HepG2 (cell line): ENCODE data around the gene MIDN. TPM values are rescaled to one million over a fixed set of nuclear protein-coding genes. Genes with fewer than 3 reads are reported as not detected.

Experiments
- ISX ChIP-seq: sonication (generic); formaldehyde crosslinking; conservative IDR thresholded peaks from 2 replicates; pipeline ENCODE4 v1.5.0; 2020; ENCODE audit warnings: missing genetic modification reagents
- RFX3 ChIP-seq: IDR thresholded peaks from 2 replicates; pipeline ENCODE4 v1.6.1; 2016; ENCODE audit warnings: missing biosample characterization, missing genetic modification reagents
- polyA plus RNA-seq, 8 experiments: library from polyadenylated mRNA; depleted of rRNA in 3 of 8; stranded (reverse) in 7 of 8; unstranded in 1 of 8; fragments of >200 nt; fragmentation: Illumina TruSeq in 4 of 8; extraction: Trizol in 4 of 8; gene quantifications; 2 replicates each; pipeline versions ENCODE4 v1.2.1 to v1.2.3, GENCODE V29; 2011 to 2016; ENCODE audit warnings: low read depth in 4 of 8, missing spikeins in 1 of 8, mixed read lengths in 1 of 8; ENCODE audit not compliant: insufficient read depth in 1 of 8
- total RNA-seq, 5 experiments: library from RNA; depleted of rRNA; stranded (reverse); fragments of >200 nt; fragmentation: Illumina TruSeq; extraction: Trizol; gene quantifications; 2 replicates each; pipeline ENCODE4 v1.2.3, GENCODE V29; 2016; ENCODE audit warnings: low read depth in 1 of 5
- TF ChIP-seq, protein P1 (sequence below): sonication (generic); formaldehyde crosslinking; IDR thresholded peaks from 2 replicates; pipeline ENCODE4 v1.4.0; 2020; ENCODE audit warnings: missing genetic modification reagents
- TF ChIP-seq, protein P2 (sequence below): sonication (generic); formaldehyde crosslinking; IDR thresholded peaks from 2 replicates; pipeline ENCODE4 v1.5.1; 2020; ENCODE audit warnings: mild to moderate bottlenecking, missing genetic modification reagents, moderate library complexity
- TF ChIP-seq, protein P3 (sequence below): IDR thresholded peaks from 2 replicates; pipeline ENCODE4 v1.6.1; 2016; ENCODE audit warnings: mild to moderate bottlenecking
- TF ChIP-seq, protein P4 (sequence below): IDR thresholded peaks from 2 replicates; pipeline ENCODE4 v1.6.1; 2012; ENCODE audit warnings: inconsistent platforms

The MIDN gene
- total and polyA plus RNA-seq, 2 of the 13 experiments (the other 11 are each of a cell fraction or from before 2014, with no cell fraction given): 8.4 to 18.0 TPM

DNA sequence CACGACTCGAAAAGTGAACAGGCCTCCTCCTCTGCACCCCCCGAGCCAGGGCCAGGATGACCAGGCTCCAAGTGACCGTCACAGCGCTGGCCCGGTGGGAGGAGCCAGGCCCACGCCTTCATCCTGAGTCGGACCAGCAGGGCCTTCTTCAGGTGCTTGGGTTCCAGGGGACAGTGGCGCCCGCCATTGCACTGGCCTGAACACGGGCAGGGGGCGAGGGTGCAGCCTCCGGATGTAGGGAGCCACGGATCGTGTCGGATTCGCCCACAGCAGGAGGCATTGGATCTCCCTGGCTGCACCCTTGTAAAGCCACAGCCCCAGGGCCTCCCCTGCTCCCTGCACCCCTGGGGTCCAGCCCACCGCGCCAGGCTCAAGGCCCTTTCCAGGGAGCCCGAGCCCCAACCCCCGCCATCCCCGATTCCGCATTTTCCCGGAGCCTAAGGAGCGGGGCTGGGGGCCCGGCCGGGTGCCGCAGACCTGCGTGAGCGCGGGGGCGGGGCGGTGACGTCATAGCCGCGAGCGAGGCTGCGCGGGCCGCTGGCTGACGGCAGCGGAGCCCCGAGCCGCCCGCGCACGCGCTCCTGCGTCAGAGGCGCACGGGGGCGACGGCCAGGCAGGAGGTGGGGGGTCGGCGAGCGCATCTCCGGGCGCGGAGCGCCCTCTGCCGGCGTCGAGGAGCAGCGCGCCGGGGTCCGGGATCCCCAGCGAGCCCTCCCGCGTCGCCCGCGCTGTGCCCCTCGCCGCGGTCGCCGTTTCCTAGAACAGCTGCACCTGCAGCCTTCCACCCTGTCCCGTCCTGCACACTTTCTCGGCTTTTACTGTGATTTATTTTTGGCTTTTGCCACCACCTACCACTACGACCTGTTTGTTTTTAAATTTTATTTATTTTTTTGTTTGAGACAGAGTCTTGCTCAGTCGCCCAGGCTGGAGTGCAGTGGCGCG lies 8.3 kb upstream of the MIDN start (continued):
- TF ChIP-seq, protein P1, sequence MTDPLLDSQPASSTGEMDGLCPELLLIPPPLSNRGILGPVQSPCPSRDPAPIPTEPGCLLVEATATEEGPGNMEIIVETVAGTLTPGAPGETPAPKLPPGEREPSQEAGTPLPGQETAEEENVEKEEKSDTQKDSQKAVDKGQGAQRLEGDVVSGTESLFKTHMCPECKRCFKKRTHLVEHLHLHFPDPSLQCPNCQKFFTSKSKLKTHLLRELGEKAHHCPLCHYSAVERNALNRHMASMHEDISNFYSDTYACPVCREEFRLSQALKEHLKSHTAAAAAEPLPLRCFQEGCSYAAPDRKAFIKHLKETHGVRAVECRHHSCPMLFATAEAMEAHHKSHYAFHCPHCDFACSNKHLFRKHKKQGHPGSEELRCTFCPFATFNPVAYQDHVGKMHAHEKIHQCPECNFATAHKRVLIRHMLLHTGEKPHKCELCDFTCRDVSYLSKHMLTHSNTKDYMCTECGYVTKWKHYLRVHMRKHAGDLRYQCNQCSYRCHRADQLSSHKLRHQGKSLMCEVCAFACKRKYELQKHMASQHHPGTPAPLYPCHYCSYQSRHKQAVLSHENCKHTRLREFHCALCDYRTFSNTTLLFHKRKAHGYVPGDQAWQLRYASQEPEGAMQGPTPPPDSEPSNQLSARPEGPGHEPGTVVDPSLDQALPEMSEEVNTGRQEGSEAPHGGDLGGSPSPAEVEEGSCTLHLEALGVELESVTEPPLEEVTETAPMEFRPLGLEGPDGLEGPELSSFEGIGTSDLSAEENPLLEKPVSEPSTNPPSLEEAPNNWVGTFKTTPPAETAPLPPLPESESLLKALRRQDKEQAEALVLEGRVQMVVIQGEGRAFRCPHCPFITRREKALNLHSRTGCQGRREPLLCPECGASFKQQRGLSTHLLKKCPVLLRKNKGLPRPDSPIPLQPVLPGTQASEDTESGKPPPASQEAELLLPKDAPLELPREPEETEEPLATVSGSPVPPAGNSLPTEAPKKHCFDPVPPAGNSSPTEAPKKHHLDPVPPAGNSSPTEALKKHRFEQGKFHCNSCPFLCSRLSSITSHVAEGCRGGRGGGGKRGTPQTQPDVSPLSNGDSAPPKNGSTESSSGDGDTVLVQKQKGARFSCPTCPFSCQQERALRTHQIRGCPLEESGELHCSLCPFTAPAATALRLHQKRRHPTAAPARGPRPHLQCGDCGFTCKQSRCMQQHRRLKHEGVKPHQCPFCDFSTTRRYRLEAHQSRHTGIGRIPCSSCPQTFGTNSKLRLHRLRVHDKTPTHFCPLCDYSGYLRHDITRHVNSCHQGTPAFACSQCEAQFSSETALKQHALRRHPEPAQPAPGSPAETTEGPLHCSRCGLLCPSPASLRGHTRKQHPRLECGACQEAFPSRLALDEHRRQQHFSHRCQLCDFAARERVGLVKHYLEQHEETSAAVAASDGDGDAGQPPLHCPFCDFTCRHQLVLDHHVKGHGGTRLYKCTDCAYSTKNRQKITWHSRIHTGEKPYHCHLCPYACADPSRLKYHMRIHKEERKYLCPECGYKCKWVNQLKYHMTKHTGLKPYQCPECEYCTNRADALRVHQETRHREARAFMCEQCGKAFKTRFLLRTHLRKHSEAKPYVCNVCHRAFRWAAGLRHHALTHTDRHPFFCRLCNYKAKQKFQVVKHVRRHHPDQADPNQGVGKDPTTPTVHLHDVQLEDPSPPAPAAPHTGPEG (CRISPR knock-in tag): no peak
- no peak for TF ChIP-seq RFX3 (CRISPR knock-in tag)
- TF ChIP-seq, protein P2, sequence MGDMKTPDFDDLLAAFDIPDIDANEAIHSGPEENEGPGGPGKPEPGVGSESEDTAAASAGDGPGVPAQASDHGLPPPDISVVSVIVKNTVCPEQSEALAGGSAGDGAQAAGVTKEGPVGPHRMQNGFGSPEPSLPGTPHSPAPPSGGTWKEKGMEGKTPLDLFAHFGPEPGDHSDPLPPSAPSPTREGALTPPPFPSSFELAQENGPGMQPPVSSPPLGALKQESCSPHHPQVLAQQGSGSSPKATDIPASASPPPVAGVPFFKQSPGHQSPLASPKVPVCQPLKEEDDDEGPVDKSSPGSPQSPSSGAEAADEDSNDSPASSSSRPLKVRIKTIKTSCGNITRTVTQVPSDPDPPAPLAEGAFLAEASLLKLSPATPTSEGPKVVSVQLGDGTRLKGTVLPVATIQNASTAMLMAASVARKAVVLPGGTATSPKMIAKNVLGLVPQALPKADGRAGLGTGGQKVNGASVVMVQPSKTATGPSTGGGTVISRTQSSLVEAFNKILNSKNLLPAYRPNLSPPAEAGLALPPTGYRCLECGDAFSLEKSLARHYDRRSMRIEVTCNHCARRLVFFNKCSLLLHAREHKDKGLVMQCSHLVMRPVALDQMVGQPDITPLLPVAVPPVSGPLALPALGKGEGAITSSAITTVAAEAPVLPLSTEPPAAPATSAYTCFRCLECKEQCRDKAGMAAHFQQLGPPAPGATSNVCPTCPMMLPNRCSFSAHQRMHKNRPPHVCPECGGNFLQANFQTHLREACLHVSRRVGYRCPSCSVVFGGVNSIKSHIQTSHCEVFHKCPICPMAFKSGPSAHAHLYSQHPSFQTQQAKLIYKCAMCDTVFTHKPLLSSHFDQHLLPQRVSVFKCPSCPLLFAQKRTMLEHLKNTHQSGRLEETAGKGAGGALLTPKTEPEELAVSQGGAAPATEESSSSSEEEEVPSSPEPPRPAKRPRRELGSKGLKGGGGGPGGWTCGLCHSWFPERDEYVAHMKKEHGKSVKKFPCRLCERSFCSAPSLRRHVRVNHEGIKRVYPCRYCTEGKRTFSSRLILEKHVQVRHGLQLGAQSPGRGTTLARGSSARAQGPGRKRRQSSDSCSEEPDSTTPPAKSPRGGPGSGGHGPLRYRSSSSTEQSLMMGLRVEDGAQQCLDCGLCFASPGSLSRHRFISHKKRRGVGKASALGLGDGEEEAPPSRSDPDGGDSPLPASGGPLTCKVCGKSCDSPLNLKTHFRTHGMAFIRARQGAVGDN (CRISPR knock-in tag): peak; percentile 65
- TF ChIP-seq, protein P3, sequence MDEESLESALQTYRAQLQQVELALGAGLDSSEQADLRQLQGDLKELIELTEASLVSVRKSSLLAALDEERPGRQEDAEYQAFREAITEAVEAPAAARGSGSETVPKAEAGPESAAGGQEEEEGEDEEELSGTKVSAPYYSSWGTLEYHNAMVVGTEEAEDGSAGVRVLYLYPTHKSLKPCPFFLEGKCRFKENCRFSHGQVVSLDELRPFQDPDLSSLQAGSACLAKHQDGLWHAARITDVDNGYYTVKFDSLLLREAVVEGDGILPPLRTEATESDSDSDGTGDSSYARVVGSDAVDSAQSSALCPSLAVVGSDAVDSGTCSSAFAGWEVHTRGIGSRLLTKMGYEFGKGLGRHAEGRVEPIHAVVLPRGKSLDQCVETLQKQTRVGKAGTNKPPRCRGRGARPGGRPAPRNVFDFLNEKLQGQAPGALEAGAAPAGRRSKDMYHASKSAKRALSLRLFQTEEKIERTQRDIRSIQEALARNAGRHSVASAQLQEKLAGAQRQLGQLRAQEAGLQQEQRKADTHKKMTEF (CRISPR knock-in tag): no peak
- TF ChIP-seq, protein P4, sequence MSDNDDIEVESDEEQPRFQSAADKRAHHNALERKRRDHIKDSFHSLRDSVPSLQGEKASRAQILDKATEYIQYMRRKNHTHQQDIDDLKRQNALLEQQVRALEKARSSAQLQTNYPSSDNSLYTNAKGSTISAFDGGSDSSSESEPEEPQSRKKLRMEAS: peak; percentile 76
- TF ChIP-seq ISX (CRISPR knock-in tag): no peak
